Astrocyte (in vitro differentiated cells and primary cell): Measurements from ENCODE around the gene ADCY2. TPM values are rescaled to one million over a fixed set of nuclear protein-coding genes. Genes with fewer than 3 reads are reported as not detected.

Source experiments
- DNase-seq: peaks from one replicate; pipeline ENCODE4 v3.0.0-alpha.2; 2010; ENCODE audit warnings: low read depth
- FAIRE-seq: peaks from 2 replicates; lab custom pipeline; 2011; peaks lifted over from hg19 to GRCh38; lab: Jason Lieb, UNC
- H2AFZ ChIP-seq: 2 replicates; pipeline ENCODE4 v1.6.0; 2012; ENCODE audit warnings: low read depth, low read length, inconsistent platforms
- H3K27ac ChIP-seq: 2 replicates; pipeline ENCODE4 v1.5.1; 2011; ENCODE audit warnings: low read depth, low read length, inconsistent platforms
- H3K27me3 ChIP-seq: 2 replicates; pipeline ENCODE4 v1.6.0; 2011; ENCODE audit warnings: low read length, inconsistent platforms; ENCODE audit not compliant: insufficient read depth
- H3K36me3 ChIP-seq: 2 replicates; pipeline ENCODE4 v1.5.1; 2011; ENCODE audit warnings: low read length, inconsistent platforms; ENCODE audit not compliant: insufficient read depth
- H3K4me1 ChIP-seq: 2 replicates; pipeline ENCODE4 v1.5.1; 2011; ENCODE audit warnings: low read length, inconsistent platforms; ENCODE audit not compliant: insufficient read depth
- H3K4me2 ChIP-seq: 2 replicates; pipeline ENCODE4 v1.6.0; 2012; ENCODE audit warnings: low read length, inconsistent platforms
- H3K4me3 ChIP-seq: 2 replicates; pipeline ENCODE4 v1.5.1; 2011; ENCODE audit warnings: low read depth, mild to moderate bottlenecking, low read length, inconsistent platforms; ENCODE audit not compliant: insufficient read depth
- H3K79me2 ChIP-seq: 2 replicates; pipeline ENCODE4 v1.6.0; 2012; ENCODE audit warnings: mild to moderate bottlenecking, low read length, inconsistent platforms; ENCODE audit not compliant: insufficient read depth
- H3K9ac ChIP-seq: 2 replicates; pipeline ENCODE4 v1.6.0; 2012; ENCODE audit warnings: mild to moderate bottlenecking, low read length, inconsistent platforms
- H3K9me3 ChIP-seq: 2 replicates; pipeline ENCODE4 v1.5.1; 2012; ENCODE audit warnings: low read depth, mild to moderate bottlenecking, low read length, inconsistent platforms; ENCODE audit not compliant: insufficient read depth
- H4K20me1 ChIP-seq: 2 replicates; pipeline ENCODE4 v1.6.0; 2012; ENCODE audit warnings: low read length, inconsistent platforms; ENCODE audit not compliant: insufficient read depth
- H3K27ac Mint-ChIP-seq: one replicate; pipeline ENCODE4 v1.8.0; 2021; ENCODE audit warnings: mild to moderate bottlenecking, mixed read lengths; ENCODE audit not compliant: unreplicated experiment
- H3K27me3 Mint-ChIP-seq: one replicate; pipeline ENCODE4 v1.8.0; 2021; ENCODE audit warnings: low read depth, mixed read lengths; ENCODE audit not compliant: unreplicated experiment
- H3K36me3 Mint-ChIP-seq: one replicate; pipeline ENCODE4 v1.8.0; 2021; ENCODE audit warnings: low read depth, mixed read lengths; ENCODE audit not compliant: unreplicated experiment
- H3K4me1 Mint-ChIP-seq: one replicate; pipeline ENCODE4 v1.8.0; 2021; ENCODE audit warnings: low read depth, mixed read lengths; ENCODE audit not compliant: unreplicated experiment
- H3K4me3 Mint-ChIP-seq: one replicate; pipeline ENCODE4 v1.8.0; 2021; ENCODE audit warnings: mild to moderate bottlenecking, moderate library complexity, mixed read lengths; ENCODE audit not compliant: unreplicated experiment
- H3K9me3 Mint-ChIP-seq: one replicate; pipeline ENCODE4 v1.8.0; 2021; ENCODE audit warnings: mild to moderate bottlenecking, mixed read lengths; ENCODE audit not compliant: unreplicated experiment
- CTCF ChIP-seq: IDR thresholded peaks from 2 replicates; pipeline ENCODE4 v1.5.1; 2011; ENCODE audit warnings: low read depth, mild to moderate bottlenecking, inconsistent platforms, low read length, moderate library complexity; ENCODE audit not compliant: insufficient read depth
- EZH2 ChIP-seq: IDR thresholded peaks from 2 replicates; pipeline ENCODE4 v1.6.1; 2012; ENCODE audit warnings: mild to moderate bottlenecking, low read length, inconsistent platforms; ENCODE audit not compliant: insufficient read depth
- total RNA-seq: library from RNA; stranded (reverse); gene quantifications from 2 replicates; pipeline ENCODE4 v1.2.1, GENCODE V29; 2021

The ADCY2 gene
- total RNA-seq, 1 donor from 2014 or later, result 5.7 TPM

- no peaks in the 10 kb centered on the region for H4K20me1 ChIP-seq
- Mint-ChIP-seq H3K36me3 (no peaks in the 10 kb centered on the region), H3K9me3 (peaks cover 6% of the 10 kb centered on the region), H3K4me1 (peaks cover 3% of the 10 kb centered on the region), H3K27ac (peak overlapping the region; percentile 47), H3K27me3 (no peaks in the 10 kb centered on the region), H3K4me3 (no peak overlapping the region)
- no peaks in the 10 kb centered on the region for H3K36me3 ChIP-seq
- H3K4me2 ChIP-seq, result no peak overlapping the region
- H3K9ac ChIP-seq, result no peak overlapping the region
- no peaks in the 10 kb centered on the region for H3K4me1 ChIP-seq
- no peaks in the 10 kb centered on the region for H3K27me3 ChIP-seq
- DNase-seq, result no peak
- H2AFZ ChIP-seq, result no peak overlapping the region
- no peak for FAIRE-seq
- no peaks in the 10 kb centered on the region for H3K9me3 ChIP-seq
- no peak overlapping the region for H3K27ac ChIP-seq
- H3K79me2 ChIP-seq, result no peaks in the 10 kb centered on the region
- no peak for TF ChIP-seq EZH2
- TF ChIP-seq CTCF, result no peak
- no peak overlapping the region for H3K4me3 ChIP-seq
These were observed 221.0 kb downstream of the ADCY2 start for GRCh38 chr5:7616897-7617296.

GRCh38 chr5:7622498-7622897 lies 226.6 kb downstream of the ADCY2 start:
- Histone ChIP-seq H3K4me1 (no peaks in the 10 kb centered on the region), H3K79me2 (no peaks in the 10 kb centered on the region), H2AFZ (no peak overlapping the region), H3K4me2 (no peak overlapping the region), H3K9me3 (no peaks in the 10 kb centered on the region), H4K20me1 (no peaks in the 10 kb centered on the region), H3K27me3 (no peaks in the 10 kb centered on the region), H3K4me3 (no peak overlapping the region), H3K9ac (no peak overlapping the region), H3K27ac (no peak overlapping the region), H3K36me3 (no peaks in the 10 kb centered on the region)
- no peak for TF ChIP-seq EZH2
- no peak for TF ChIP-seq CTCF
- DNase-seq (no peak), FAIRE-seq (no peak)
- Mint-ChIP-seq H3K4me1 (peaks cover 2% of the 10 kb centered on the region), H3K27ac (no peak overlapping the region), H3K36me3 (no peaks in the 10 kb centered on the region), H3K4me3 (no peak overlapping the region), H3K9me3 (no peaks in the 10 kb centered on the region), H3K27me3 (no peaks in the 10 kb centered on the region)

DNA sequence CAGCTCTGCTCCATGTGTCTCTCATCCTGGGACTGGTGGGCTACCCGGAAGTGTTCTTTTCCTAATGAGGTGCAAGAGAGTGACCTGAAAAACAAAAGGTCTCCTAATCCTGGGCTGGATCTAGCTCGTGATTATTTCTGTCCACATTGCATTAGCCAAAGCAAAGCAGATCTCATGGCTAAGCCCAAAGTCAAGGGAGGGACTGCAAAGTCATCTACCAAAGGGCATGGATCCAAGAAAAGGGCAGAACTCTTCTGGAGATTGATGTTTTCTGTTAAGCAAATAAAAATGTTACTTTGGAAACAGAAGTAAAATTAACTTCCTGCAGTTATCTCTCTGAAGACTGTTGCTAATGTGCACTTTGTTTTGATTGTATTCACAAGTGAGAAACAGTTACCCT lies 229.8 kb downstream of the ADCY2 start:
- no peaks in the 10 kb centered on the region for H4K20me1 ChIP-seq
- H3K4me2 ChIP-seq, result no peak overlapping the region
- no peak for DNase-seq
- TF ChIP-seq EZH2 (no peak), CTCF (no peak)
- Mint-ChIP-seq H3K9me3 (no peaks in the 10 kb centered on the region), H3K27me3 (no peaks in the 10 kb centered on the region), H3K4me1 (peaks cover 2% of the 10 kb centered on the region), H3K4me3 (no peak overlapping the region), H3K36me3 (no peaks in the 10 kb centered on the region), H3K27ac (no peak overlapping the region)
- H3K27ac ChIP-seq, result no peak overlapping the region
- H2AFZ ChIP-seq, result no peak overlapping the region
- H3K9ac ChIP-seq, result no peak overlapping the region
- FAIRE-seq, result no peak
- H3K27me3 ChIP-seq, result no peaks in the 10 kb centered on the region
- H3K79me2 ChIP-seq, result no peaks in the 10 kb centered on the region
- no peaks in the 10 kb centered on the region for H3K4me1 ChIP-seq
- H3K9me3 ChIP-seq, result no peaks in the 10 kb centered on the region
- H3K36me3 ChIP-seq, result no peaks in the 10 kb centered on the region
- no peak overlapping the region for H3K4me3 ChIP-seq
